Activated CD4-positive, alpha-beta T cell treated with anti-CD3 and anti-CD28 coated beads, Interleukin-2, Interleukin-4, amounts not matched to agents 100 ng/mL and 50 ng/mL, durations not matched to agents 16 hours and 8 hours (primary cell): ENCODE measurements around the gene PCDHB12.
"Not testable (repeated sequence)": the region's sequence is repeated elsewhere in the genome, so short reads cannot be mapped to it uniquely, and the experiment has no call there.

Source experiments
- DNase-seq: peaks from one replicate; pipeline ENCODE4 v3.0.0-alpha.2; 2020; ENCODE audit warnings: low spot score

Gene PCDHB12

GRCh38 chr5:141210281-141210680 is 1.8 kb downstream of the PCDHB12 start:
- not testable (repeated sequence) for DNase-seq

GRCh38 chr5:141210849-141211248 is 2.3 kb downstream of the PCDHB12 start:
- DNase-seq: not testable (repeated sequence)

GRCh38 chr5:141213656-141214339 is 5.3 kb downstream of the PCDHB12 start, which contains the start of gene PCDHB13:
TSS of gene PCDHB13 (plus strand) at chr5:141213919. CDS start at chr5:141214124, 205 bp downstream.
- not testable (repeated sequence) for DNase-seq

GRCh38 chr5:141214583-141214982 is 6.1 kb downstream of the PCDHB12 start:
- not testable (repeated sequence) for DNase-seq

- DNase-seq: not testable (repeated sequence)
Observed at GRCh38 chr5:141215504-141215903, 7.0 kb downstream of the PCDHB12 start.

- not testable (repeated sequence) for DNase-seq
Observed at GRCh38 chr5:141216035-141216434, 7.5 kb downstream of the PCDHB12 start.

GRCh38 chr5:141223112-141223783 is 14.7 kb downstream of the PCDHB12 start, which contains the start of gene PCDHB14:
TSS of gene PCDHB14 (plus strand) at chr5:141223343. CDS start at chr5:141223506, 163 bp downstream.
- DNase-seq: no peak

- not testable (repeated sequence) for DNase-seq
Observed at GRCh38 chr5:141224844-141225243, 16.3 kb downstream of the PCDHB12 start.

- not testable (repeated sequence) for DNase-seq
Observed at GRCh38 chr5:141225421-141225820, 16.9 kb downstream of the PCDHB12 start.

GRCh38 chr5:141234109-141234667 is 25.7 kb downstream of the PCDHB12 start:
- DNase-seq: no peak

- not testable (repeated sequence) for DNase-seq
Observed at GRCh38 chr5:141235922-141236321, 27.4 kb downstream of the PCDHB12 start.

GRCh38 chr5:141236516-141237313 is 28.2 kb downstream of the PCDHB12 start:
- DNase-seq: no peak

GRCh38 chr5:141241496-141241895 is 33.0 kb downstream of the PCDHB12 start:
- DNase-seq: no peak

- DNase-seq: no peak
Observed at GRCh38 chr5:141245250-141245717, 36.8 kb downstream of the PCDHB12 start, which contains the start of gene PCDHB15. TSS of gene PCDHB15 (plus strand) at chr5:141245395. CDS start at chr5:141245579, 184 bp downstream.

GRCh38 chr5:141246971-141247370 is 38.5 kb downstream of the PCDHB12 start:
- not testable (repeated sequence) for DNase-seq

GRCh38 chr5:141247434-141247833 is 38.9 kb downstream of the PCDHB12 start:
- DNase-seq: not testable (repeated sequence)

- no peak for DNase-seq
Observed at GRCh38 chr5:141250576-141250975, 42.1 kb downstream of the PCDHB12 start.

- DNase-seq: no peak
Observed at GRCh38 chr5:141258464-141258863, 49.9 kb downstream of the PCDHB12 start.

GRCh38 chr5:141258948-141259347 is 50.4 kb downstream of the PCDHB12 start:
- DNase-seq: no peak

- no peak for DNase-seq
Observed at GRCh38 chr5:141260458-141261237, 52.1 kb downstream of the PCDHB12 start.

GRCh38 chr5:141261238-141261546 is 52.7 kb downstream of the PCDHB12 start:
- DNase-seq: no peak
